SK-N-SH treated with all-trans-retinoic acid at 6 μM for 48 hours (cell line): Measurements from ENCODE around the gene KIRREL3.

Experiments used
- ATAC-seq: fragments of 200-7000 bp; cut with Tn5 transposase; 3 replicates; pipeline ENCODE4 v1.9.1; 2020; ENCODE audit warnings: mild to moderate bottlenecking, moderate library complexity
- ARNTL ChIP-seq: fragments of 450-650 bp; formaldehyde crosslinking; IDR thresholded peaks from 2 replicates; pipeline ENCODE4 v1.5.0; 2020; ENCODE audit warnings: low read depth, mild to moderate bottlenecking, moderate library complexity, borderline replicate concordance
- CSDC2 ChIP-seq: fragments of 250-450 bp; sonication (Bioruptor Pico); IDR thresholded peaks from 2 replicates; pipeline ENCODE4 v1.5.0; 2020; ENCODE audit warnings: mild to moderate bottlenecking, moderate library complexity
- ESRRG ChIP-seq: fragments of 250-450 bp; sonication (Bioruptor Pico); IDR thresholded peaks from 2 replicates; pipeline ENCODE4 v1.6.1; 2021; ENCODE audit warnings: mild to moderate bottlenecking
- GLIS3 ChIP-seq: fragments of 250-450 bp; sonication (Bioruptor Pico); IDR thresholded peaks from 2 replicates; pipeline ENCODE4 v1.5.0; 2020; ENCODE audit warnings: mild to moderate bottlenecking, moderate library complexity
- ISL1 ChIP-seq: fragments of 250-450 bp; sonication (Bioruptor Pico); IDR thresholded peaks from 2 replicates; pipeline ENCODE4 v2.1.2; 2022; ENCODE audit warnings: mild to moderate bottlenecking, moderate library complexity
- OSR1 ChIP-seq: fragments of 250-450 bp; sonication (Bioruptor Pico); IDR thresholded peaks from 2 replicates; pipeline ENCODE4 v1.8.0; 2022; ENCODE audit warnings: moderate library complexity, mild to moderate bottlenecking, inconsistent platforms
- POU6F1 ChIP-seq: fragments of 250-450 bp; sonication (Bioruptor Pico); IDR thresholded peaks from 2 replicates; pipeline ENCODE4 v1.8.0; 2021; ENCODE audit warnings: low read depth, mild to moderate bottlenecking, moderate library complexity, borderline replicate concordance
- RARB ChIP-seq: fragments of 250-450 bp; sonication (Bioruptor Pico); IDR thresholded peaks from 2 replicates; pipeline ENCODE4 v1.8.0; 2021; ENCODE audit warnings: mild to moderate bottlenecking, moderate library complexity
- SNAI2 ChIP-seq: fragments of 250-450 bp; sonication (Bioruptor Pico); IDR thresholded peaks from 2 replicates; pipeline ENCODE4 v1.5.0; 2020; ENCODE audit warnings: mild to moderate bottlenecking, moderate library complexity
- TCF4 ChIP-seq: fragments of 250-450 bp; sonication (Bioruptor Pico); IDR thresholded peaks from 2 replicates; pipeline ENCODE4 v1.8.0; 2021; ENCODE audit warnings: mild to moderate bottlenecking, moderate library complexity, borderline replicate concordance
- TOX ChIP-seq: fragments of 250-450 bp; sonication (Bioruptor Pico); IDR thresholded peaks from 2 replicates; pipeline ENCODE4 v1.8.0; 2021; ENCODE audit warnings: mild to moderate bottlenecking, moderate library complexity, borderline replicate concordance
- ZC3H10 ChIP-seq: fragments of 250-450 bp; sonication (Bioruptor Pico); IDR thresholded peaks from 2 replicates; pipeline ENCODE4 v1.5.1; 2021; ENCODE audit warnings: mild to moderate bottlenecking, moderate library complexity
- ZFP3 ChIP-seq: fragments of 250-450 bp; sonication (Bioruptor Pico); IDR thresholded peaks from 2 replicates; pipeline ENCODE4 v1.5.0; 2020; ENCODE audit warnings: mild to moderate bottlenecking, moderate library complexity
- ZFP30 ChIP-seq: fragments of 450-650 bp; formaldehyde crosslinking; IDR thresholded peaks from 2 replicates; pipeline ENCODE4 v1.5.0; 2022; ENCODE audit warnings: mild to moderate bottlenecking, moderate library complexity
- ZNF565 ChIP-seq: fragments of 450-650 bp; formaldehyde crosslinking; conservative IDR thresholded peaks from 2 replicates; pipeline ENCODE4 v1.5.0; 2020; ENCODE audit warnings: low read depth, mild to moderate bottlenecking, moderate library complexity
- ZNF70 ChIP-seq: fragments of 450-650 bp; formaldehyde crosslinking; IDR thresholded peaks from 2 replicates; pipeline ENCODE4 v1.5.0; 2020; ENCODE audit warnings: mild to moderate bottlenecking, moderate library complexity
- TF ChIP-seq, protein P1 (sequence below): fragments of 250-450 bp; sonication (Bioruptor Pico); IDR thresholded peaks from 2 replicates; pipeline ENCODE4 v1.5.0; 2020; ENCODE audit warnings: mild to moderate bottlenecking, moderate library complexity
- TF ChIP-seq, protein P2 (sequence below): fragments of 250-450 bp; sonication (Bioruptor Pico); IDR thresholded peaks from 2 replicates; pipeline ENCODE4 v1.5.1; 2020; ENCODE audit warnings: low read depth, mild to moderate bottlenecking, moderate library complexity
- TF ChIP-seq, protein P3 (sequence below): fragments of 250-450 bp; sonication (Bioruptor Pico); IDR thresholded peaks from 2 replicates; pipeline ENCODE4 v1.8.0; 2020; ENCODE audit warnings: mild to moderate bottlenecking, moderate library complexity, borderline replicate concordance
- TF ChIP-seq, protein P4 (sequence below): fragments of 250-450 bp; sonication (Bioruptor Pico); IDR thresholded peaks from 2 replicates; pipeline ENCODE4 v1.5.1; 2021; ENCODE audit warnings: mild to moderate bottlenecking, moderate library complexity

The KIRREL3 gene

GRCh38 chr11:126380909-126381308 is 619.7 kb downstream of the KIRREL3 start:
- no peak for TF ChIP-seq ZC3H10 (CRISPR knock-in tag)
- TF ChIP-seq, protein P1, sequence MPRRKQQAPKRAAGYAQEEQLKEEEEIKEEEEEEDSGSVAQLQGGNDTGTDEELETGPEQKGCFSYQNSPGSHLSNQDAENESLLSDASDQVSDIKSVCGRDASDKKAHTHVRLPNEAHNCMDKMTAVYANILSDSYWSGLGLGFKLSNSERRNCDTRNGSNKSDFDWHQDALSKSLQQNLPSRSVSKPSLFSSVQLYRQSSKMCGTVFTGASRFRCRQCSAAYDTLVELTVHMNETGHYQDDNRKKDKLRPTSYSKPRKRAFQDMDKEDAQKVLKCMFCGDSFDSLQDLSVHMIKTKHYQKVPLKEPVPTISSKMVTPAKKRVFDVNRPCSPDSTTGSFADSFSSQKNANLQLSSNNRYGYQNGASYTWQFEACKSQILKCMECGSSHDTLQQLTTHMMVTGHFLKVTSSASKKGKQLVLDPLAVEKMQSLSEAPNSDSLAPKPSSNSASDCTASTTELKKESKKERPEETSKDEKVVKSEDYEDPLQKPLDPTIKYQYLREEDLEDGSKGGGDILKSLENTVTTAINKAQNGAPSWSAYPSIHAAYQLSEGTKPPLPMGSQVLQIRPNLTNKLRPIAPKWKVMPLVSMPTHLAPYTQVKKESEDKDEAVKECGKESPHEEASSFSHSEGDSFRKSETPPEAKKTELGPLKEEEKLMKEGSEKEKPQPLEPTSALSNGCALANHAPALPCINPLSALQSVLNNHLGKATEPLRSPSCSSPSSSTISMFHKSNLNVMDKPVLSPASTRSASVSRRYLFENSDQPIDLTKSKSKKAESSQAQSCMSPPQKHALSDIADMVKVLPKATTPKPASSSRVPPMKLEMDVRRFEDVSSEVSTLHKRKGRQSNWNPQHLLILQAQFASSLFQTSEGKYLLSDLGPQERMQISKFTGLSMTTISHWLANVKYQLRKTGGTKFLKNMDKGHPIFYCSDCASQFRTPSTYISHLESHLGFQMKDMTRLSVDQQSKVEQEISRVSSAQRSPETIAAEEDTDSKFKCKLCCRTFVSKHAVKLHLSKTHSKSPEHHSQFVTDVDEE (CRISPR knock-in tag), result no peak
- TF ChIP-seq TCF4, result no peak
- TF ChIP-seq TOX (CRISPR knock-in tag), result no peak
- no peak for TF ChIP-seq CSDC2 (CRISPR knock-in tag)
- no peak for TF ChIP-seq ZNF565 (CRISPR knock-in tag)
- TF ChIP-seq, protein P2, sequence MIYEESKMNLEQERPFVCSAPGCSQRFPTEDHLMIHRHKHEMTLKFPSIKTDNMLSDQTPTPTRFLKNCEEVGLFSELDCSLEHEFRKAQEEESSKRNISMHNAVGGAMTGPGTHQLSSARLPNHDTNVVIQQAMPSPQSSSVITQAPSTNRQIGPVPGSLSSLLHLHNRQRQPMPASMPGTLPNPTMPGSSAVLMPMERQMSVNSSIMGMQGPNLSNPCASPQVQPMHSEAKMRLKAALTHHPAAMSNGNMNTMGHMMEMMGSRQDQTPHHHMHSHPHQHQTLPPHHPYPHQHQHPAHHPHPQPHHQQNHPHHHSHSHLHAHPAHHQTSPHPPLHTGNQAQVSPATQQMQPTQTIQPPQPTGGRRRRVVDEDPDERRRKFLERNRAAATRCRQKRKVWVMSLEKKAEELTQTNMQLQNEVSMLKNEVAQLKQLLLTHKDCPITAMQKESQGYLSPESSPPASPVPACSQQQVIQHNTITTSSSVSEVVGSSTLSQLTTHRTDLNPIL (CRISPR knock-in tag), result no peak
- TF ChIP-seq, protein P3, sequence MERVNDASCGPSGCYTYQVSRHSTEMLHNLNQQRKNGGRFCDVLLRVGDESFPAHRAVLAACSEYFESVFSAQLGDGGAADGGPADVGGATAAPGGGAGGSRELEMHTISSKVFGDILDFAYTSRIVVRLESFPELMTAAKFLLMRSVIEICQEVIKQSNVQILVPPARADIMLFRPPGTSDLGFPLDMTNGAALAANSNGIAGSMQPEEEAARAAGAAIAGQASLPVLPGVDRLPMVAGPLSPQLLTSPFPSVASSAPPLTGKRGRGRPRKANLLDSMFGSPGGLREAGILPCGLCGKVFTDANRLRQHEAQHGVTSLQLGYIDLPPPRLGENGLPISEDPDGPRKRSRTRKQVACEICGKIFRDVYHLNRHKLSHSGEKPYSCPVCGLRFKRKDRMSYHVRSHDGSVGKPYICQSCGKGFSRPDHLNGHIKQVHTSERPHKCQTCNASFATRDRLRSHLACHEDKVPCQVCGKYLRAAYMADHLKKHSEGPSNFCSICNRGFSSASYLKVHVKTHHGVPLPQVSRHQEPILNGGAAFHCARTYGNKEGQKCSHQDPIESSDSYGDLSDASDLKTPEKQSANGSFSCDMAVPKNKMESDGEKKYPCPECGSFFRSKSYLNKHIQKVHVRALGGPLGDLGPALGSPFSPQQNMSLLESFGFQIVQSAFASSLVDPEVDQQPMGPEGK, result no peak
- no peak for TF ChIP-seq ZFP30 (CRISPR knock-in tag)
- no peak for TF ChIP-seq POU6F1 (CRISPR knock-in tag)
- TF ChIP-seq SNAI2 (CRISPR knock-in tag), result no peak
- no peak for TF ChIP-seq OSR1 (CRISPR knock-in tag)
- TF ChIP-seq ISL1 (CRISPR knock-in tag), result no peak
- no peak for TF ChIP-seq ZNF70 (CRISPR knock-in tag)
- no peak for TF ChIP-seq ZFP3
- TF ChIP-seq GLIS3, result no peak
- no peak for ATAC-seq

DNA sequence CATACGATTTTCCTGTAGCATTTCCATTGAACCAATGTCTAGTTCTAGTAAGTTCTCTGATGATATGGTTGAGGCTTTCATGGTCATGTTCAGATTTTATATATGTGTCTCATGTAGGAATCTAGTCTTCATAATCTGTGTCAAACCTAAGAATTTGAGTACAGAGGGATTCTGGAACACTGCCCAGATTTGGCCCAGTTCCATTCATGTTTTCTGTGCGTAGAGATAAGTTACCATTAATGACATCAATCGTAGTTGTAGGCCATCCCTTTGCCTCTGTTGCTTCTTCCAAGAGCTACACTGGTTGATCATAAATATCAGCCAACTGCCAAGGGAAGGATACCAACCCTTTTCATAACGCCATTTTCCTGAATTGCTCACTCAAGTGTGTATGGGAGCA is 621.8 kb downstream of the KIRREL3 start:
- no peak for TF ChIP-seq ISL1 (CRISPR knock-in tag)
- TF ChIP-seq, protein P4, sequence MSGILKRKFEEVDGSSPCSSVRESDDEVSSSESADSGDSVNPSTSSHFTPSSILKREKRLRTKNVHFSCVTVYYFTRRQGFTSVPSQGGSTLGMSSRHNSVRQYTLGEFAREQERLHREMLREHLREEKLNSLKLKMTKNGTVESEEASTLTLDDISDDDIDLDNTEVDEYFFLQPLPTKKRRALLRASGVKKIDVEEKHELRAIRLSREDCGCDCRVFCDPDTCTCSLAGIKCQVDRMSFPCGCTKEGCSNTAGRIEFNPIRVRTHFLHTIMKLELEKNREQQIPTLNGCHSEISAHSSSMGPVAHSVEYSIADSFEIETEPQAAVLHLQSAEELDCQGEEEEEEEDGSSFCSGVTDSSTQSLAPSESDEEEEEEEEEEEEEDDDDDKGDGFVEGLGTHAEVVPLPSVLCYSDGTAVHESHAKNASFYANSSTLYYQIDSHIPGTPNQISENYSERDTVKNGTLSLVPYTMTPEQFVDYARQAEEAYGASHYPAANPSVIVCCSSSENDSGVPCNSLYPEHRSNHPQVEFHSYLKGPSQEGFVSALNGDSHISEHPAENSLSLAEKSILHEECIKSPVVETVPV (CRISPR knock-in tag), result no peak
- no peak for TF ChIP-seq ESRRG
- no peak for TF ChIP-seq ARNTL (CRISPR knock-in tag)
- TF ChIP-seq RARB, result no peak
- TF ChIP-seq OSR1 (CRISPR knock-in tag), result no peak
- TF ChIP-seq SNAI2 (CRISPR knock-in tag), result no peak
- TF ChIP-seq TCF4, result no peak
- TF ChIP-seq, protein P1 (CRISPR knock-in tag), result no peak
- TF ChIP-seq ZFP30 (CRISPR knock-in tag), result no peak
- no peak for TF ChIP-seq GLIS3
- peak; percentile 48; the same call in 2 of the 3 replicates for ATAC-seq
